Sigmoid colon (tissue), 3 donors: Measurements from ENCODE around the gene FFAR1.

Experiments used
- POLR2A ChIP-seq, 2 donors: fragments of 450-650 bp; IDR thresholded peaks; one replicate each; pipeline ENCODE4 v1.6.1; 2016; ENCODE audit warnings: antibody characterized with exemption in 2 of 2, mild to moderate bottlenecking in 2 of 2, moderate library complexity in 2 of 2
- TF ChIP-seq, protein P1 (sequence below), 4 experiments: fragments of 450-650 bp in 3 of 4; fragments of 200-600 bp in 1 of 4; IDR thresholded peaks; one replicate each; pipeline ENCODE4 v1.5.1; 2016 to 2019; ENCODE audit warnings: antibody characterized with exemption in 4 of 4, mild to moderate bottlenecking in 3 of 4, moderate library complexity in 2 of 4

DNA sequence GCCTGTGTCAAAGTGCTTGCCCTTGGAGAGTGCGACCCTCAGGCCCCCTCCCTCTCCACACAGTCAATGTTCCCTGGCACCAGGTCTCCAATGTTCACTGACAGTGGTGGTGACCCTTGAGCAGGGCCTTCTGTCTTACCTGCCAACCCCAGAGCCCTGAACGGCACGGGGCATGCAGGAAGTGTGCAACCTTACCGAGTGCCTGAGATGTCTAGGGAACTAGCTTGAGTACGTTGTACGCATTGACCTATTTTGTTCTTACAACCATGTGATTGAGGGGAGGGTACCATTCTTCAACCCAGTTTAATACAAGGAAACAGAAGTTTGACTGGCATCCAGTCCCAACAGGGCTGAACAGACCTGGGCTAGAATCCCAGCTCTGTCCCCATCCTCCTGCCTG lies 42.5 kb upstream of the FFAR1 start:
- no peak for TF ChIP-seq POLR2A (IDR thresholded peaks at IDR 0.05)
- TF ChIP-seq, protein P1, sequence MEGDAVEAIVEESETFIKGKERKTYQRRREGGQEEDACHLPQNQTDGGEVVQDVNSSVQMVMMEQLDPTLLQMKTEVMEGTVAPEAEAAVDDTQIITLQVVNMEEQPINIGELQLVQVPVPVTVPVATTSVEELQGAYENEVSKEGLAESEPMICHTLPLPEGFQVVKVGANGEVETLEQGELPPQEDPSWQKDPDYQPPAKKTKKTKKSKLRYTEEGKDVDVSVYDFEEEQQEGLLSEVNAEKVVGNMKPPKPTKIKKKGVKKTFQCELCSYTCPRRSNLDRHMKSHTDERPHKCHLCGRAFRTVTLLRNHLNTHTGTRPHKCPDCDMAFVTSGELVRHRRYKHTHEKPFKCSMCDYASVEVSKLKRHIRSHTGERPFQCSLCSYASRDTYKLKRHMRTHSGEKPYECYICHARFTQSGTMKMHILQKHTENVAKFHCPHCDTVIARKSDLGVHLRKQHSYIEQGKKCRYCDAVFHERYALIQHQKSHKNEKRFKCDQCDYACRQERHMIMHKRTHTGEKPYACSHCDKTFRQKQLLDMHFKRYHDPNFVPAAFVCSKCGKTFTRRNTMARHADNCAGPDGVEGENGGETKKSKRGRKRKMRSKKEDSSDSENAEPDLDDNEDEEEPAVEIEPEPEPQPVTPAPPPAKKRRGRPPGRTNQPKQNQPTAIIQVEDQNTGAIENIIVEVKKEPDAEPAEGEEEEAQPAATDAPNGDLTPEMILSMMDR (IDR thresholded peaks at IDR 0.05), result no peak
